Panc1 (cell line): ENCODE results near the gene KPNB1.

ENCODE experiments used
- CTCF ChIP-seq: fragments of 450-650 bp; IDR thresholded peaks from 2 replicates; pipeline ENCODE4 v1.5.1; 2017; ENCODE audit warnings: mild to moderate bottlenecking
- POLR2AphosphoS5 ChIP-seq: IDR thresholded peaks from 2 replicates; pipeline ENCODE4 v1.6.1; 2012; ENCODE audit warnings: mild to moderate bottlenecking, low read depth, low read length, moderate library complexity
- TF ChIP-seq, protein P1 (sequence below), 2 experiments: IDR thresholded peaks; 2 replicates each; pipeline ENCODE4 v1.6.1; 2011 to 2012; ENCODE audit warnings: low read depth in 2 of 2, control low read depth in 1 of 2, low read length in 1 of 2, mild to moderate bottlenecking in 1 of 2, moderate library complexity in 1 of 2; ENCODE audit not compliant: insufficient read depth in 1 of 2

- TF ChIP-seq CTCF (no peak), POLR2AphosphoS5 (no peak)
- TF ChIP-seq, protein P1, sequence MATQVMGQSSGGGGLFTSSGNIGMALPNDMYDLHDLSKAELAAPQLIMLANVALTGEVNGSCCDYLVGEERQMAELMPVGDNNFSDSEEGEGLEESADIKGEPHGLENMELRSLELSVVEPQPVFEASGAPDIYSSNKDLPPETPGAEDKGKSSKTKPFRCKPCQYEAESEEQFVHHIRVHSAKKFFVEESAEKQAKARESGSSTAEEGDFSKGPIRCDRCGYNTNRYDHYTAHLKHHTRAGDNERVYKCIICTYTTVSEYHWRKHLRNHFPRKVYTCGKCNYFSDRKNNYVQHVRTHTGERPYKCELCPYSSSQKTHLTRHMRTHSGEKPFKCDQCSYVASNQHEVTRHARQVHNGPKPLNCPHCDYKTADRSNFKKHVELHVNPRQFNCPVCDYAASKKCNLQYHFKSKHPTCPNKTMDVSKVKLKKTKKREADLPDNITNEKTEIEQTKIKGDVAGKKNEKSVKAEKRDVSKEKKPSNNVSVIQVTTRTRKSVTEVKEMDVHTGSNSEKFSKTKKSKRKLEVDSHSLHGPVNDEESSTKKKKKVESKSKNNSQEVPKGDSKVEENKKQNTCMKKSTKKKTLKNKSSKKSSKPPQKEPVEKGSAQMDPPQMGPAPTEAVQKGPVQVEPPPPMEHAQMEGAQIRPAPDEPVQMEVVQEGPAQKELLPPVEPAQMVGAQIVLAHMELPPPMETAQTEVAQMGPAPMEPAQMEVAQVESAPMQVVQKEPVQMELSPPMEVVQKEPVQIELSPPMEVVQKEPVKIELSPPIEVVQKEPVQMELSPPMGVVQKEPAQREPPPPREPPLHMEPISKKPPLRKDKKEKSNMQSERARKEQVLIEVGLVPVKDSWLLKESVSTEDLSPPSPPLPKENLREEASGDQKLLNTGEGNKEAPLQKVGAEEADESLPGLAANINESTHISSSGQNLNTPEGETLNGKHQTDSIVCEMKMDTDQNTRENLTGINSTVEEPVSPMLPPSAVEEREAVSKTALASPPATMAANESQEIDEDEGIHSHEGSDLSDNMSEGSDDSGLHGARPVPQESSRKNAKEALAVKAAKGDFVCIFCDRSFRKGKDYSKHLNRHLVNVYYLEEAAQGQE (IDR thresholded peaks at IDR 0.05; ENCODE audit: insufficient read depth in 1 of 2, low read depth in 2 of 2, low read length in 1 of 2), result no peak
These were observed 77.3 kb downstream of the KPNB1 start for GRCh38 chr17:47726796-47727703.
